SKM-1 treated with dmso at 0.1 percent for 144 hours (cell line): ENCODE measurements around the gene IRAG1.
"Not testable (repeated sequence)": the region's sequence is repeated elsewhere in the genome, so short reads cannot be mapped to it uniquely, and the experiment has no call there.

ENCODE experiments used
- DNase-seq: peaks from one replicate; lab custom pipeline; 2025; ENCODE audit not compliant: unreplicated experiment; lab: John Stamatoyannopoulos, UW

Gene IRAG1

DNA sequence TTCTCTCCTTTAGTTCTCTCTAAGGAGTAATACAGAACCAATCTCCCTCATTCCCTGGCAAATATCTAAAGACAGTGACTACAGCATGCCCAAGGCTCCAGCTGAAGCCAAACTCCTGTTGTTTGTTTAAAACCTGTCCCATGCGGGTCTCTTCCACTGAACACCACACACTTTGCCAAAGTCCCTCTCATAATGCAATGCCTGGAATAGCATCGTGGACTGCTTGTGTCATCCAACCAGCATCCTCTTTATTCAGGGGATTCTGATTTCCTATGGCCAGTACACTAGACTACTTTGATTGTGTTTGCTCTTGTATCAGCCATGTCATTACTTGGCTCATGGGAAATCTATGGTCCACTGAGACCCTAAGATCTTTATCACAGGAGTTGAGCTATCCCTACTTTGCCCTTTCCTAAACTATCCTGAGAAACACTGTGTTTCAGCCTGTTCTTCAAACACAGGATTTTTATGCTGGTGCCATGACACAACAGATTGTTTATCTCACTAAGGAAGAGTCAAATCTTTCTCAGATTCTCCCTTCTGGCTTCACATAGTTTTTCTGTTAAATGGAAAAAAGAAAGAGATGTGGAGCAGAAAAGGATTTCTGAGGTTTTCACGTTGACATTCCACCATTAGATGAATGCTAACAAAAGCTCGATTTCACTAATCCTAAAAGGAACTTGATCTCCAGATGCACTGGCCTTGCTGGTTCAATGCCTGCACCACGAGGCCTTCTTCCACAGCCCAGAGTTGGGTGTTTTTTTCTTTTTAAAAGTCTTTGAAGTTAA, 15.9 kb upstream of the IRAG1 start:
- DNase-seq, result no peak

DNA sequence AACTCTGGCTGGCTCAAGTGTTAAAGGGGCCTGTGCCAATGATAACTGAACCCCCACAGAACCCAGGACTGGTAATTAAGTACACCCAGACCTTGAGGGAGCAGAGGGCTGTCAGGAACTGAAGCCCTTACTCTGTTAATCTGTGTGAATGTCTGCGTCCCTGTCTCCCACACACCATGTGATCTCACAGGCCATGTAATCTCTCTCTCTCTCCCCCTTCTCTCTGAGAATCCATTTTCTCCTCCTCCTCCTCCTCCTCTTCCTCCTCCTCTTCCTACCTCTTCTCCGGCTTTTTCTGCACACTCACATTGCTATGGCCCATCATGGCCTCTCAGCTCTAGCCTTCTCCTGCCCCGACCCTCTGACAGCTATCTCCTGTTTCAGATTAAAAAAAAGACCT, 14.6 kb upstream of the IRAG1 start:
- no peak for DNase-seq

- no peak for DNase-seq
These were observed 8.4 kb upstream of the IRAG1 start for GRCh38 chr11:10701982-10702381.

- no peak for DNase-seq
These were observed 5.5 kb upstream of the IRAG1 start for GRCh38 chr11:10699072-10699471.

DNA sequence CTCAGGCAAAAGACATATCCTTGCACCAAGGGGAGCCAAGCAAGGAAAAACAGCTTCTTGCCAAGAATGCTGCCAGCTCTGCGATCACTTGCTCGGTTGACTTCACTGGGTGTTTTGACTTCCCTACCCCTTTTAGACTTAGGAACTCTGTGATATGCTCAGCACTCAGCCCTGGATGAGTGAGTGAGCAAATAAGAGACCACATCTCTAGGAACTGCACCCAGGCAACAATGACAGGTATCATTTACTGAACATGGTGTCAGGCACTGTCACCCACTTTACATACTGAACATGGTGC, 3.7 kb upstream of the IRAG1 start:
- no peak for DNase-seq

- DNase-seq, result no peak
These were observed 3.1 kb upstream of the IRAG1 start for GRCh38 chr11:10696468-10697322.

DNA sequence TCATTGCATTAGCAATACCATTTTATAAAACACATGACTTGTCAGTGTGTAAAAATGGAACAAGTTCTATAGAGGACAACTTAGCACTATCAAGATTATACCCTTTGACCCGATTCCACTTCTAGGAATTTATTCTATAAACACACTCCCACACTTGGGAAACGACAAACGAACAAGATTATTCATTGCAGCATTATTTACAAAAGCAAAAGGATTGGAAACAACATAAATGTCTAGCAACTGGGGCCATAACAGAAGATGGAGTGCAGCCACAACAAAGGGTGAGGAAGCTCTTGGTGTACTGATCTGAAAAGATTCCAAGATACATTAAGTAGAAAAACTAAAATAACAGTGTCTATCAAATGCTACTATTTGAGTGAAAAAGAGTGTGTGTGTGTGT, 2.3 kb upstream of the IRAG1 start:
- DNase-seq, result no peak

- DNase-seq, result no peak
These were observed 1.1 kb upstream of the IRAG1 start for GRCh38 chr11:10694486-10695239.

DNA sequence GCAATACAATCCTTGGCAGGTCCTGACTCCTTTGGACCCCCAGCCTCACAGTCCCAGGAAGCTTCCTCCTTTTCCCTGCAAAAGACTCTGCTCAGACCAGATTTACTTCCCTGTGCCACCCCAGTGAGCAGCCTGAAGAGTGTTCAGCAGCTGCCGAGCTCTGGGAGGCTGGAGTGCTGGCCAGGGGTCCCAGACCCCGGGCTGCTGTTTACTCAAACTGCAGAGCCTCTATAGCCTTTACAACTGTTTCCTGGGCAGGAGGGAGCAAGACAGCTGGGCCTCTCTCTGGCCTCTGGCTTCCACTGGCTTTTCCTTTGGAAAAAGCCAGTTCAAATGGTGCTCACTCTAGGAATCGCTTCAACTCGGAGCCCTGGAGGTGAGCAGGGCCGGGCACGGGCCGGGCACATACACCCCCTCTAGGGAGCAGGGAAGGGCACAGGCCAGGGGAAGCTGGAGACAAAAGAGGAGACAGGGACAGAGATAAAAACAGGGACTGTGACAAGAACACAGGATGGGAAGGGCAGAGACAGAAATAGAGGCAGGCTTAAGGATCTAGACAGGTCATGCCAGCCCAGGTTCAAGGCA, 932 bp downstream of the IRAG1 start:
- DNase-seq, result no peak

DNA sequence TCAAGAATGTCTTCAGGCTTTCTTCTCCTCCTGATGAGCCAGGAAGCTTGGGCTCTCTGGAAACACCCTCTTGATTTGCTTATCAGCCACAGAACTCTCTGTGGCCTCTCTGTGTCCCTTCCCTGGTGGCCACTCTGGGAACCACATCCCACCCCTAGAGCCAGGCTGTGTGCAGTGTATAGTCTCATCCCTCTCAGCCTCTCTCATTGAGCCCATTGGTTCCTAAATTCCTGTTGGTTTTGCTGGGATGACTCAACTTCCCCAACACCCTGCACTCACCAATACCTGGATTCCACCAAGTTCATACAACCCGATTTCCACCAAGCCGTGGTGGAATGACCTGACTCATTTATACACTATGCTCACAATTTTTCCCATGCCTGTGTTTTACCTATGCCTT, 5.2 kb downstream of the IRAG1 start:
- no peak for DNase-seq

DNA sequence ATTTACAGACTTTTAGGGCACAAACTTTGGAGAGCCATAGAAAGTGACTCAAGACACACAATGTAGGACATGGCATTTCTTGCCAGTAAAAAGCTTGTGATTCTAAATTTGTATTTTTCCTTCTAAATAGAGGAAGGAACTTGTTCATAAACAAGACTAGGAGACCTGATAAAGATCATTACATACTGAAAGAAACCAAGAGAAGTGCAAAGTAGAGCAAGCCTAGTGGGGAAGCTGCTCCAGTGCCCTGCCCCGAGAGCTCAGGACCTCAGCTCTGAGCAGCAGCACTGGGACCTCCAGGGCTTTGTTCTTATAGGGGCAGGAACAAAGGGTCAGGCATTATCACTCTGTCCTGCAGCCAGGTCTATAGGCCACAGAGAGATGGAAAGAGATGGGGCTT, 7.2 kb downstream of the IRAG1 start:
- no peak for DNase-seq

GRCh38 chr11:10683429-10683828, 10.1 kb downstream of the IRAG1 start:
- DNase-seq, result no peak

- DNase-seq, result no peak
These were observed 12.5 kb downstream of the IRAG1 start for GRCh38 chr11:10680956-10681487.

DNA sequence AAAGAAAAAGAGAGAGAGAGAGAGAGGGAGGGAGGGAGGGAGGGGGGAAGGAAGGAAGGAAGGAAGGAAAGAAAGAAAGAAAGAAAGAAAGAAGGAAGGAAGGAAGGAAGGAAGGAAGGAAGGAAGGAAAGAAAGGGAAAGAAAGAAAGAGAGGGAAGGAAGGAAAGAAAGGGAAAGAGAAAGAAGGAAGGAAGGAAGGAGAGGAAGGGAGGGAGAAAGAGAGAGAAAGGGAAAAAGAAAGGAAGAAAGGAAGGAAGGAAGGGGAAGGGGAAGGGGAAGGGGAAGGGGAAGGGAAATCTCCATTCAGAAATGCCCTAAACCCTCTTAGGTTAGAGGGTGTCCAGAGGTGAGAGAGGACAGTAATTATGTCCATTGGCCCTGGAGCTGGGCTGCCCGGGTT, 13.3 kb downstream of the IRAG1 start:
- not testable (repeated sequence) for DNase-seq

DNA sequence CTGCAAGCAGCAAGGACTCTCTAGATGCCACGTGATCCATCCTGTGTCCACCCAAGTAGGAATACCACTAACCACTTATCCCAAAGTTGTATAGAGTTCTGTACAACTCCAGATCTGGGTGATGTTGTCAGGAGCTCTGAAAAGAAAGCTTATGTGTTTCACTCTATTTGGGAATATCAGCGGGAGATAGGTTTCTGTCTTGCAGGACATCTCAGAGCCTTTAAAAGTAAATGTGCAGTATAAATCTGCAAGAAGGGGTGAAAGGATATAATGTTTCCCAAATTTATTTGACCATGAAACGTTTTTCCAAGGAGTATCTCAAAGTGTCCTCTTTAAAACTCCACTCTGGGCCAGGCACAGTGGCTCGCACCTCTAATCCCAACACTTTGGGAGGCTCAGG, 13.9 kb downstream of the IRAG1 start:
- DNase-seq, result no peak

- peak; percentile 53 for DNase-seq
These were observed 15.5 kb downstream of the IRAG1 start for GRCh38 chr11:10678101-10678500.

- DNase-seq, result no peak
These were observed 16.6 kb downstream of the IRAG1 start for GRCh38 chr11:10676919-10677318.

- DNase-seq, result no peak
These were observed 18.6 kb downstream of the IRAG1 start for GRCh38 chr11:10674911-10675440.

GRCh38 chr11:10674440-10674855, 19.1 kb downstream of the IRAG1 start:
- DNase-seq, result no peak

GRCh38 chr11:10673501-10674062, 20.0 kb downstream of the IRAG1 start:
- DNase-seq, result no peak

GRCh38 chr11:10670099-10670498, 23.5 kb downstream of the IRAG1 start:
- no peak for DNase-seq
